Measurements from ENCODE around the gene ACAA1. TPM values are rescaled to one million over a fixed set of nuclear protein-coding genes. Genes with fewer than 3 reads are reported as not detected.

The ACAA1 gene
- total RNA-seq, 1 experiment from 2014 or later, result 58.9 TPM

- no peaks in the 10 kb centered on the region for H3K27me3 ChIP-seq (ENCODE audit: insufficient read depth, low read depth)
- no peaks in the 10 kb centered on the region for H3F3A ChIP-seq (ENCODE audit: insufficient read depth, low read depth)
- BruUV-seq (replicated peaks), result no TSS peak
- DNase-seq, result no peak
- H3K4me1 ChIP-seq (replicated peaks; ENCODE audit: insufficient read depth), result no peaks in the 10 kb centered on the region
- no peaks in the 10 kb centered on the region for H4K20me1 ChIP-seq (ENCODE audit: insufficient read depth)
- intact Hi-C loops (cut with micrococcal nuclease; ENCODE audit: unreplicated experiment), result no loop called here
- no peaks in the 10 kb centered on the region for H3K79me2 ChIP-seq (ENCODE audit: low read depth)
- H3K4me3 ChIP-seq, result no peak overlapping the region
- no peaks in the 10 kb centered on the region for H3K36me3 ChIP-seq (ENCODE audit: low read depth)
- TF ChIP-seq CTCF (conservative IDR thresholded peaks at IDR 0.05) (no peak), EZH2 (IDR thresholded peaks at IDR 0.05; ENCODE audit: low read depth) (no peak)
- POLR2A ChIA-PET (ENCODE audit: unreplicated experiment), result no interaction called here
- no peaks in the 10 kb centered on the region for H3K9me2 ChIP-seq (ENCODE audit: insufficient read depth)
- CTCF ChIA-PET, result no interaction called here
- H2AFZ ChIP-seq, result no peak overlapping the region
- H3K9me3 ChIP-seq (ENCODE audit: insufficient read depth, low read depth), result peaks cover 4% of the 10 kb centered on the region; the same call in 1 of the 2 replicates
- no peak overlapping the region for H3K27ac ChIP-seq
- H3K4me2 ChIP-seq, result no peak overlapping the region
Measured at GRCh38 chr3:38108649-38109579, 28.0 kb downstream of the ACAA1 start.

GRCh38 chr3:38107911-38108648, 28.8 kb downstream of the ACAA1 start:
- no peak overlapping the region for H3K4me2 ChIP-seq
- no peak for DNase-seq
- H3K79me2 ChIP-seq (ENCODE audit: low read depth), result no peaks in the 10 kb centered on the region
- no peaks in the 10 kb centered on the region for H3K9me2 ChIP-seq (ENCODE audit: insufficient read depth)
- no peaks in the 10 kb centered on the region for H3K36me3 ChIP-seq (ENCODE audit: low read depth)
- no peaks in the 10 kb centered on the region for H3F3A ChIP-seq (ENCODE audit: insufficient read depth, low read depth)
- ChIA-PET POLR2A (ENCODE audit: unreplicated experiment) (interaction anchor here (0.6 kb wide), 1 partner anchor 26 kb away, joined by 3 read pairs; no protein-coding TSS in a partner anchor), CTCF (no interaction called here)
- no peak for TF ChIP-seq CTCF (conservative IDR thresholded peaks at IDR 0.05)
- TF ChIP-seq EZH2 (IDR thresholded peaks at IDR 0.05; ENCODE audit: low read depth), result no peak
- H4K20me1 ChIP-seq (ENCODE audit: insufficient read depth), result no peaks in the 10 kb centered on the region
- no peak overlapping the region for H3K27ac ChIP-seq
- H3K9me3 ChIP-seq (ENCODE audit: insufficient read depth, low read depth), result peaks cover 4% of the 10 kb centered on the region; the same call in 1 of the 2 replicates
- intact Hi-C loops (cut with micrococcal nuclease; ENCODE audit: unreplicated experiment), result no loop called here
- H3K4me1 ChIP-seq (replicated peaks; ENCODE audit: insufficient read depth), result no peaks in the 10 kb centered on the region
- no TSS peak for BruUV-seq (replicated peaks)
- H3K4me3 ChIP-seq, result no peak overlapping the region
- no peaks in the 10 kb centered on the region for H3K27me3 ChIP-seq (ENCODE audit: insufficient read depth, low read depth)
- no peak overlapping the region for H2AFZ ChIP-seq

GRCh38 chr3:38105525-38105924, 31.4 kb downstream of the ACAA1 start:
- Histone ChIP-seq H3K4me1 (replicated peaks; ENCODE audit: insufficient read depth) (no peaks in the 10 kb centered on the region), H3K27me3 (ENCODE audit: insufficient read depth, low read depth) (no peaks in the 10 kb centered on the region), H4K20me1 (ENCODE audit: insufficient read depth) (no peaks in the 10 kb centered on the region), H2AFZ (no peak overlapping the region), H3K36me3 (ENCODE audit: low read depth) (no peaks in the 10 kb centered on the region), H3K9me3 (ENCODE audit: insufficient read depth, low read depth) (peaks cover 4% of the 10 kb centered on the region; the same call in 1 of the 2 replicates), H3K79me2 (ENCODE audit: low read depth) (no peaks in the 10 kb centered on the region), H3K27ac (no peak overlapping the region), H3K9me2 (ENCODE audit: insufficient read depth) (no peaks in the 10 kb centered on the region), H3F3A (ENCODE audit: insufficient read depth, low read depth) (no peaks in the 10 kb centered on the region), H3K4me2 (no peak overlapping the region), H3K4me3 (no peak overlapping the region)
- CTCF ChIA-PET, result no interaction called here
- TF ChIP-seq EZH2 (IDR thresholded peaks at IDR 0.05; ENCODE audit: low read depth), result no peak
- no peak for TF ChIP-seq CTCF (conservative IDR thresholded peaks at IDR 0.05)
- intact Hi-C loops (cut with micrococcal nuclease; ENCODE audit: unreplicated experiment), result no loop called here
- DNase-seq, result no peak
- POLR2A ChIA-PET (ENCODE audit: unreplicated experiment), result no interaction called here
- BruUV-seq (replicated peaks), result no TSS peak
